ENCODE data around the gene TRPC4. TPM values are rescaled to one million over a fixed set of nuclear protein-coding genes. Genes with fewer than 3 reads are reported as not detected.

Gene TRPC4
- total RNA-seq, 2 experiments from 2014 or later: not detected

DNA sequence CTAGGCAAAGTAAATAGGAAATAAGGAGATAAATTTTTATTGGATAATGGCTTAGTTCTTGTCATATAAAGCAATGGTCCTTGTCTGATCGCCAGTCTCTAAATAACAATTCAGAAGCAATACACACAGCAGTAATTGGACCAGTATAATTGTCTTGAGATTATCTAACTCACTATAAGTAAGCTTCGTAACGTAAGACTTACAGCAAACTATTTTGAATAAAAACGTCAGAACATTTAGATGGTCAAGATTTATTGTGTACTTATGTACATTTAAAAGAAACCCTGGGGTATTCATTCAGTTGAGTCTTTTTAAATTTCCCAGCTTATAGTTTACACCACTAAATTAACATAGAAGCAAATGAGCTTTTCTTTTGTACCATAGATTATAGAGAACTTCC is 20.2 kb upstream of the TRPC4 start:
- no peak overlapping the region for H3K27ac ChIP-seq (ENCODE audit: low read depth in 1 of 2, low read length in 2 of 2)
- intact Hi-C loops (cut with DNase I, micrococcal nuclease): no loop called here
- Mint-ChIP-seq H3K27ac (no peak overlapping the region), H3K36me3 (ENCODE audit: low read depth) (no peaks in the 10 kb centered on the region), H3K4me3 (no peak overlapping the region), H3K4me1 (ENCODE audit: low read depth) (no peaks in the 10 kb centered on the region), H3K9me3 (no peaks in the 10 kb centered on the region), H3K27me3 (no peaks in the 10 kb centered on the region)
- no peaks in the 10 kb centered on the region for H3K27me3 ChIP-seq (ENCODE audit: control insufficient read depth in 1 of 2, insufficient read depth in 2 of 2, low read length in 2 of 2)
- CTCF ChIA-PET: no interaction called here
- no peaks in the 10 kb centered on the region for H3K9me3 ChIP-seq (ENCODE audit: control insufficient read depth in 1 of 2, insufficient read depth in 1 of 2, low read length in 2 of 2)
- POLR2A ChIA-PET: no interaction called here
- ATAC-seq (ENCODE audit: poor library complexity): no peak
- no peaks in the 10 kb centered on the region for H3K36me3 ChIP-seq (ENCODE audit: insufficient read depth, low read length)
- DNase-seq: no peak
- no peak overlapping the region for H3K4me3 ChIP-seq (ENCODE audit: low read length)
- TF ChIP-seq, protein P1, sequence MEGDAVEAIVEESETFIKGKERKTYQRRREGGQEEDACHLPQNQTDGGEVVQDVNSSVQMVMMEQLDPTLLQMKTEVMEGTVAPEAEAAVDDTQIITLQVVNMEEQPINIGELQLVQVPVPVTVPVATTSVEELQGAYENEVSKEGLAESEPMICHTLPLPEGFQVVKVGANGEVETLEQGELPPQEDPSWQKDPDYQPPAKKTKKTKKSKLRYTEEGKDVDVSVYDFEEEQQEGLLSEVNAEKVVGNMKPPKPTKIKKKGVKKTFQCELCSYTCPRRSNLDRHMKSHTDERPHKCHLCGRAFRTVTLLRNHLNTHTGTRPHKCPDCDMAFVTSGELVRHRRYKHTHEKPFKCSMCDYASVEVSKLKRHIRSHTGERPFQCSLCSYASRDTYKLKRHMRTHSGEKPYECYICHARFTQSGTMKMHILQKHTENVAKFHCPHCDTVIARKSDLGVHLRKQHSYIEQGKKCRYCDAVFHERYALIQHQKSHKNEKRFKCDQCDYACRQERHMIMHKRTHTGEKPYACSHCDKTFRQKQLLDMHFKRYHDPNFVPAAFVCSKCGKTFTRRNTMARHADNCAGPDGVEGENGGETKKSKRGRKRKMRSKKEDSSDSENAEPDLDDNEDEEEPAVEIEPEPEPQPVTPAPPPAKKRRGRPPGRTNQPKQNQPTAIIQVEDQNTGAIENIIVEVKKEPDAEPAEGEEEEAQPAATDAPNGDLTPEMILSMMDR (IDR thresholded peaks at IDR 0.05): no peak
- no peaks in the 10 kb centered on the region for H3K4me1 ChIP-seq (ENCODE audit: insufficient read depth, low read length)

DNA sequence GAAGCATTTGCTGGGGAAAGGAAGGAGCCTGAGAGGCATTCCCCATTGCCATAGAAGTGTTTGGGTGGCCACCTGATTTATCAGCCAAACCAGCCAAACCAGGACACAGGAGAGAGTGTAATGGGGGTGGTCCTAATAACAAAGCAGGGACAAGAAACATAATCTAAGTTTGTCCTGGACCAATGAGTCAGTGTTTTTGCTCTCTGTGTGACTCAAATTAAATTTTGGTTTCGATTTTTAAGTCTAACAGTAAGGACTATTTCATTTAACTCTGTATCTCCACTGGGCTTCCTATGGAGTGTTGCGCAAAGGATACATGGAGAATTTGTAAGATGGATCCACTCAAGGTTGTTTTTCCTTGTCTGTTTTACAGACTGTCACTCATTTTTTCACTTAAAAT is 19.5 kb upstream of the TRPC4 start:
- H3K9me3 ChIP-seq (ENCODE audit: control insufficient read depth in 1 of 2, insufficient read depth in 1 of 2, low read length in 2 of 2): no peaks in the 10 kb centered on the region
- TF ChIP-seq, protein P1 (IDR thresholded peaks at IDR 0.05): no peak

DNA sequence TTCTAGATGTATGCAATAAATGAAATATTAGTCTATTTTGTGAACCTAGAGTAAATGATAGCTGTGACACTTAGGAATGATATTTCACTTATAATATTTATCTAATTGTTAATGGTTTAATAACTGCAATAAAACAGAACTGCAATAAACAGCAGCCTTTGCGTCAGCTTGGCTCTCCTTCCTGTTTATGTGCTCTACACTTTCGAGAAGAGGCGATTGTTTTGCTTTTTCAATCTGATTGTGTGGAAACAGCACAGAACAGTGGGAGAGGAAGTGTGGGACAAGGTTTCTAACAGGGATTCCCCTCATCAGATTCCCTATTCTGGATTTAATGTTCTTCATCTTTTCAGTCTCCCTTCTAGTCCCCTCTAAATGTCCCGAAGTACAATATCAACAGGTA is 17.3 kb upstream of the TRPC4 start:
- Histone ChIP-seq H3K9me3 (ENCODE audit: control insufficient read depth in 1 of 2, insufficient read depth in 1 of 2, low read length in 2 of 2) (no peaks in the 10 kb centered on the region), H3K27ac (ENCODE audit: low read depth in 1 of 2, low read length in 2 of 2) (no peak overlapping the region), H3K27me3 (ENCODE audit: control insufficient read depth in 1 of 2, insufficient read depth in 2 of 2, low read length in 2 of 2) (no peaks in the 10 kb centered on the region), H3K4me1 (ENCODE audit: insufficient read depth, low read length) (no peaks in the 10 kb centered on the region), H3K4me3 (ENCODE audit: low read length) (no peak overlapping the region), H3K36me3 (ENCODE audit: insufficient read depth, low read length) (no peaks in the 10 kb centered on the region)
- no peak overlapping the region for H3K4me3 Mint-ChIP-seq
- intact Hi-C loops (cut with DNase I, micrococcal nuclease): no loop called here
- ChIA-PET CTCF (no interaction called here), POLR2A (no interaction called here)
- H3K27me3 Mint-ChIP-seq: no peaks in the 10 kb centered on the region
- no peaks in the 10 kb centered on the region for H3K4me1 Mint-ChIP-seq (ENCODE audit: low read depth)
- TF ChIP-seq, protein P1 (IDR thresholded peaks at IDR 0.05): no peak
- no peaks in the 10 kb centered on the region for H3K36me3 Mint-ChIP-seq (ENCODE audit: low read depth)
- DNase-seq: no peak
- no peak overlapping the region for H3K27ac Mint-ChIP-seq
- ATAC-seq (ENCODE audit: poor library complexity): no peak
- no peaks in the 10 kb centered on the region for H3K9me3 Mint-ChIP-seq

More for the DNA sequence above, 19.5 kb upstream of the TRPC4 start:
- Mint-ChIP-seq H3K27me3 (no peaks in the 10 kb centered on the region), H3K4me3 (no peak overlapping the region), H3K27ac (no peak overlapping the region), H3K9me3 (no peaks in the 10 kb centered on the region), H3K36me3 (ENCODE audit: low read depth) (no peaks in the 10 kb centered on the region), H3K4me1 (ENCODE audit: low read depth) (no peaks in the 10 kb centered on the region)
- Histone ChIP-seq H3K4me1 (ENCODE audit: insufficient read depth, low read length) (no peaks in the 10 kb centered on the region), H3K27ac (ENCODE audit: low read depth in 1 of 2, low read length in 2 of 2) (no peak overlapping the region), H3K27me3 (ENCODE audit: control insufficient read depth in 1 of 2, insufficient read depth in 2 of 2, low read length in 2 of 2) (no peaks in the 10 kb centered on the region), H3K4me3 (ENCODE audit: low read length) (no peak overlapping the region), H3K36me3 (ENCODE audit: insufficient read depth, low read length) (no peaks in the 10 kb centered on the region)
- ChIA-PET CTCF (no interaction called here), POLR2A (no interaction called here)
- intact Hi-C loops (cut with DNase I, micrococcal nuclease): no loop called here
- ATAC-seq (ENCODE audit: poor library complexity) (no peak), DNase-seq (no peak)
